GM18508 (cell line): Measurements from ENCODE around the gene EID2B.

Experiments used
- ATAC-seq: cut with Tn5 transposase; IDR thresholded peaks from one replicate; pipeline ENCODE4 v1.9.1; 2021; ENCODE audit warnings: moderate number of reproducible peaks; ENCODE audit not compliant: insufficient read depth, unreplicated experiment

Gene EID2B

DNA sequence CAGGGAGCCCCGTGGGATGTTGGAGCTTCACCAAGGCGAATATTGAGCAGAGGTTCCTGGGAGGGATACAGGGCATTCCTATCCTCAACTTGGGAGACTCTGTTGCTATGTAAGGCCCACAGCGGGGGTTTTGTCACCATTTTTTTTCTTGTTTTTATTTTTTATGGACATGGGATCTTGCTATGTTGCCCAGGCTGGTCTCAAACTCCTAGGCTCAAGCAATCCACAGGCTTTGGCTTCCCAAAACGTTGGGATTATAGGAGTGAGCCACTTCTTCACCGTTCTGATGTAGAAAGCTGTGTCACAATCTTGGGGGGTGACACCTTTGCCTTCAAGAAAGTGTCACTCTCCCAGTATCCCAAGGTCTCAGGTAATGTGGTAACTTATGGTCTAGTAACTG is 31.3 kb downstream of the EID2B start:
- ATAC-seq: no peak

DNA sequence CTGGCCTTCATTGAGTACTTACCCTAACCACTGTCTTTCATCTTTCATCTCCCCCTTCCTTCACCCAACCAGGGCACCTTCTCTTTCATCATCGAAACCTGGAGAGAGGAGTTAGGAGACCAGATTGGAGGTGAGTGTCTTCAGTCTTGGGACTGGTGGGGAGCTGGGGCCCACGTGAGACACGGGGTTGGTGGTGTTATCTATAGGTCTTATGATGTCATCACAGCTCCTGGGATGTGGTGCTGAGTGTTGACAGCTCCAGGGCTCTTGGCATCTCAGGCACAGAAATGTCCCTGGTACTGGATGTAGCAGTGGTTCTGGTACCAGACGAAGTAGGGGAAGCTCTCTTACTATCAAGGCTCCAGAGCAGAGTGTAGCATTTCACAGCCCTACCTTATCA is 32.1 kb downstream of the EID2B start:
- ATAC-seq: no peak

DNA sequence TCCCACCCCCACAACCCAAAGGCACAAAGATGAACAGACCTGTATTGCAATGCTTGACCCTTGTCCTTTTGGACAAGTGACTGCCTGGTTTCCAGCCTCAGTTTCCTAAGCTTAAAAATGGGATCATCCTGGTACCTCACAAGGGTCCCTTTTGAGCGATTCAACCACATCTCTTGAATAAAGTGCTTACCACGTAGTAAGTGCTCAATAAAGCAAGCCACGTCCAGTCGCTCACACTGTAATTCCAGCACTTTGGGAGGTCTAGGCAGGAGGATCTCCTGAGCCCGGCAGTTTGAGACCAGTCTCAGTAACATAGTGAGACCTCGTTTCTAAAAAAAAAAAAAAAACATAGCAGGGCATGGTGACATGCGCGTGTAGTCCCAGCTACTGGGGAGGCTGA is 32.7 kb downstream of the EID2B start:
- no peak for ATAC-seq

DNA sequence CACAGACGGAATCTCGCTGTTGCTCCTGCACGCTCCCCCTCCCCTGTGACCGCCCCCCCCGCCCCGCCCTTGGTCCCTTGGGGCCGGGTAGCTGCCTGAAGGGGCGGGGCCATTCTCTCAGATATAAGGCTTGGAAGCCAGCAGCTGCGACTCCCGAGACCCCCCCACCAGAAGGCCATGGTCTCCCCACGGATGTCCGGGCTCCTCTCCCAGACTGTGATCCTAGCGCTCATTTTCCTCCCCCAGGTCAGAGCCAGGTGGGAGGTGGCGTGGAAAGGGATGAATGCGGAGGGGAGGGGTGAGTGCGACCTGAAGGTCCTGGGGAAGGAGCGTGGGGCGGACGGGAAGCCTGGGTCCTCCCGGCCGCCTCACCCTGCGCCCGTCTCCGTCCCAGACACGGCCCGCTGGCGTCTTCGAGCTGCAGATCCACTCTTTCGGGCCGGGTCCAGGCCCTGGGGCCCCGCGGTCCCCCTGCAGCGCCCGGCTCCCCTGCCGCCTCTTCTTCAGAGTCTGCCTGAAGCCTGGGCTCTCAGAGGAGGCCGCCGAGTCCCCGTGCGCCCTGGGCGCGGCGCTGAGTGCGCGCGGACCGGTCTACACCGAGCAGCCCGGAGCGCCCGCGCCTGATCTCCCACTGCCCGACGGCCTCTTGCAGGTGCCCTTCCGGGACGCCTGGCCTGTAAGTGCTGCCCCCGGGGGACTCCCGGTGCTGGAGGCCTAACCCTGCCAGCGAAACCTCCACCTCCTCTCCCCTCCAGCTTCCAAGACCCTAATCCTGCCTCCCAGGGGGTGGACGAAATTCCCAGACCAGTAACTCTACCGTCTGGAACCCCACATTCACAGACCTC is 33.6 kb downstream of the EID2B start, which contains the start of gene DLL3:
Gene DLL3, plus strand, starts transcription at position 150 of the 845 bp plus-strand sequence. Its CDS starts 28 bp downstream, at position 178.
- no peak for ATAC-seq

DNA sequence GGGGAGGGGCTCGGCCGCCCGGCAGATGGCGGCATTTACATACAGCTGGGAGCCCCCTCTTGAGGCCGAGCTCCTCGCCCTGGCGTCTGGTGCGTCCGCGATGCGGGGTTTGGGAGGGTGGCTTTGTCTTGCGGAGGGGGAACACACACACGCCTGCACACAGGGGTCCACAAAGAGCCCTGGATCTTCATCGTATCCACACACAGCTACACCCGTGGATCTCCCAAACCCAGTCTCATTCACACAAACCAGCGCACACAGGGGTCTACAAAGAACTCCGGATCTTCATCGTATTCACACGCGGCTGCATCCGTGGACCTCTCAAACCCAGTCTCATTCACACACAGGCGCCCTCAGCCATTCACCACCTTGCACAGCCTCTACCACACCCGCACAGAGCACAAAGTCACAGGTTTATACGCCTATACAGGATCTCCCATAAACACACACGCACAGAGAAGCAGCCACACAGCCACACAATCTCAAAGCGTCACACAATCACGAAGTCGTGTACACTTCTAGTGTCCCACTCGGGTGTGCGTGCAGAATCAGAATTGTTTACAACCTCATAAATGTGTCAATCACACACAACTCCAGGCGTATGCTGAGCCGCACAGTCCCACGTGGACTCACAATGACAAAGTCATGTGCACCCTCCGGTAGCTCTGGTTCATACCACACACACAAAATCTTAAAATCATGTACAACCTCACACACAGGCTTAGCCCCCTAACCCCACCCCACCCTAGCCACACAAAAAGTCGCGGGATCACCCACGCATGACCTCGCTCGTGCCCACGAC is 34.5 kb downstream of the EID2B start:
- no peak for ATAC-seq

DNA sequence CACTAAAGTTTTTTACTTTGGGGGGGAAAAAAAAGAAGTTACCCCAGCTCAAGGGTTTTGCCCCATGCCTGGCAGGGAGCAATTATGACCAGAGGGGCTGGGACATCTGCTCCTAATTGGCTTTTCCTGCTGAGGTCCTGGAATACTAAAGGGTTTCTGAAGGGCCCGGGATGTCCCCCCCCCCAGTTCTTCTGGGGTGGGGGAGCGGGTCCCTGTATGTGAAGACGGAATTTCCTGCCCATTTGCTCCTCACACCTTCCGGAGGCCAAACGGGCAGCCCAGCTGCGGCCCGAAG is 35.0 kb downstream of the EID2B start:
- ATAC-seq: no peak

DNA sequence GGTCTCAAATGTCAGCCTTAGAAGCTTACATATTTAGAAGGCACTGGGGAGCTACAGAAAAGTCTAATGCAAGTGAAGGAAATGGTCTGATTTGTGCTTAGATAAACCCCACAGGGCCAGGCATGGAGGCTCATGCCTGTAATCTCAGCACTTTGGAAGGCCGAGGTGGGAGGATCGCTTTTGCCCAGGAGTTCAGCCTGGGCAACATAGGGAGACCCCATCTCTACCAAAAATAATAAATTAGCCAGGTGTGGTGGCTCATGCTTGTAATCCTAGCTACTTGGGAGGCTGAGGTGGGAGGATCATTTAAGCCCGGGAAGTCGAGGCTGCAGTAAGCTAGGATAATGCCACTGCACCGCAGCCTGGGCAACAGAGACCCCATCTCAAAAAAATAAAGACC is 36.6 kb downstream of the EID2B start:
- ATAC-seq: no peak

DNA sequence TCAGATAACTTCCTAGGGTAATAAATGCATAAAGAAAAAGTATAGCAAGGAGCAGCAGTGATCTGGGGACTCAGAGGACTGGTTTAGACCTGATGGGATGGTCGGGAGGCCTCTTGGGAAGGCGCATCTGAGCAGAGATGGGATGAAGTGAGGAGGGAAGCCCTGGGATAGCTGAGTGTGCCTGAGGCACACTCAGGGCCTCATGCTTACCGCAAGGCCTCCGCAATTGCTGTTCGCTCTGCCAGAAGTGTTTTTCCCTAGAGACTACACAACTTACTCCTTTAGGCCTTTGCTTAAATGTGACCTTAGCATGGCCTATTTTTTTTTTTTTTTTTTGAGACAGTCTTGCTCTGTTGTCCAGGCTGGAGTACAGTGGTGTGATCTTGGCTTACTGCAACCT is 38.0 kb downstream of the EID2B start:
- no peak for ATAC-seq

DNA sequence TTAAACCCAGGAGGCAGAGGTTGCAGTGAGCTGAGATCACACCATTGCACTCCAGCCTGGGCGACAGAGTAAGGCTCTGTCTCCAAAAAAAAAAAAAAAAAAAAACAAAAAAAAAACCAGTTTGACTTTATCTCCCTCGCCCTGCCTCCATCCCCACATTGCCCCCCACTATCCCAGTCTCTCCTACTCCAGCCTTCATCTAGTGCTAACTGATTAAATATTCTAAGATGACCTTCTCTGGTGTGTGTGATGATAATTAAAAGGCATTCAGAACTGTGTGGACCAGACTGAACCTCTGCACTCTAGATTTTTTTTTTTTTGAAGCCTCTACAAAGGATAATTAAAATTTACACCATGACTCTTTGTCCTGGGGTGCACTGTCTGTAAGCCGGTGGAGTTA is 39.9 kb downstream of the EID2B start:
- ATAC-seq: no peak

DNA sequence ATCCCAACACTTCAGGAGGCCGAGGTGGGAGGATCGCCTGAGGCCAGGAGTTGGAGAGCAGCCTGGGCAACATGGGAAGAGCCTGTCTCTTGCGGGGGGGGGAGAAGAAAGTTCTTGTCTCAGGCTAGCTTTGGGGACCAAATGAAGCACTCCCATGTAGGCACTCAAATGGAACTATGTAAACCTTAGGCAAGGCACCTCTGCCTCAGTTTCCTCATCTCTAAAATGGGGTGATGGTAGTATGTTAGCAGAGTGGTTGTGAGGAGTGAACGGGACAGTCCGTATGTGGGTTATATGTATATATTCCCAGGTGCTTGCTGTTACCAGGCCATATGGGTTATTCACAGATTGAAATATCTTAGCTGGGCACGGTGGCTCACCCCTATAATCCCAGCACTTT is 40.4 kb downstream of the EID2B start:
- no peak for ATAC-seq

DNA sequence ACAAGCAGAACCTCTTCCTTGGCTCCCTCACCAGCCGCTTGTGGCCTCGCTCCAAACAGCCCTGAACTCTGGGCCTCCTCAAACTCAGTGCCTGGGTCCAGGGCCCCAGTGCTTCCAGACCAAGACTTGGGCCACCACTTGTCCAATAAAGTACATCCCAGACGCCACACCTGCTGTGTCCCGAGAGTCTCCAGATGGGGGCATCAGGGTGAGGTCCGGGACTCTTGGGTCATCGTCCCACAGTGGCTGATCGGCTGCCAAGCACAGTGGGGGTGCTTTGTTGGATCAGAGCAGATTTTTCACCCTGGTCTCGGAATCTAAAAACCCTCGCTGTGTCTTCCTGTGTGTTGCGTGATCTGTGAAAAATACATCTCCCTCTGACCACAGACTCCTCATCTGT is 42.9 kb downstream of the EID2B start:
- ATAC-seq: no peak

DNA sequence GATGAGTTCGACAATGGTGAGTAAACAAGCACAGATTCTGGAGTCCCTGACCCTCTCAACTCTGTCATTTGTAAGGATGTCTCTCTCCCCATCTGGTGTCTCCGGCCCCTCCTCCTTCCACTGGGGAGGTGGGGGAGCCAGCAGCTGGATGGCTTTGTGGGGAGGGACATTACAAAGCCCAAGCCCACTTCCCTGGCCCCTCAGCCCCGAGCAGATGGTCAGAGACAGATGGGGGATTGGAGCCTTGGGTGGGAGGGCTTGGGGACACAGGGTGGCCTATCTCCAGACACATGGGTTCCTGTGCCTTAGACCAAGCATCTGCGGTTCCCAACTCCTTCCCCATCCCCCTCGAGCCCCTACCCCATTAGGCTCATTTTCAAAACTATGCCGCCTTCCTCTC is 49.5 kb downstream of the EID2B start:
- ATAC-seq: no peak

DNA sequence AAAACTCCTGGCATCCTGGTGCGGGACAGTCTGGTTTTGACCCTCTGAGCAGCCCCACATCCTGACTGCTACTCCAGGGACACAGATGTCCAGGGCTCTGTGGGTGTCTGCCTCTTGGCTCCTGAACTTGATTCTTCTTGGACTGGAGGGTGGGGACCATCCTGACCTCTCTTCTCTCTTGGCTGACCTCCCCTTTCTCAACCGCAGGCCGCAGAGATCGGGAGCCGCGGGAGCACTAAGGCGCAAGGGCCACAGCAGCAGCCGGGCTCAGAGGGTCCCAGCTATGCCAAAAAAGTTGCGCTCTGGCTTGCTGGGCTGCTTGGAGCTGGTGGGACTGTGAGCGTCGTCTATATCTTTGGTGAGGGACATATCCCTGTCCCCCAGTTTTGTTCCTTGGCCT is 51.0 kb downstream of the EID2B start:
- ATAC-seq: no peak

DNA sequence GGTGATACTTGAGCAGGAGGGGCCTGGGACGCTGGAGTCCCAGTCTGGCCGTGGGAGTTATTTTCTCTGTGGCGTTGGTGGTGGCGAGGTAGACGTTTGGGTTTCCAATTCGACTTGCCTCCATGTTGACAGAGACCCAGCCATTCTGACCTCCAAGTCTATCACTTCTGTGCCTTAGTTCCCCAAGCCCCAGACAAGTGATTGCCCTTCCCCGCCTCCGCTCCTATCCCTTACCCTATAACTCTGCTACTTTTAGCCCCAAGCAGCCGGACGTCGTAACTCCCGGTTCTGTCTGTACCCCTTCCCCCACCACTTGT is 51.5 kb downstream of the EID2B start:
- ATAC-seq: no peak
